ENCODE results near the gene NCOR1. TPM values are rescaled to one million over a fixed set of nuclear protein-coding genes. Genes with fewer than 3 reads are reported as not detected.
A peak's percentile ranks its signal among the peaks of the same experiment; 100 is the strongest.

Gene NCOR1
- total and polyA plus RNA-seq, 10 of the 15 experiments (the other 5 are each of a cell fraction or from before 2014, with no cell fraction given) = 34.5 to 135 (median 82.9) TPM

DNA sequence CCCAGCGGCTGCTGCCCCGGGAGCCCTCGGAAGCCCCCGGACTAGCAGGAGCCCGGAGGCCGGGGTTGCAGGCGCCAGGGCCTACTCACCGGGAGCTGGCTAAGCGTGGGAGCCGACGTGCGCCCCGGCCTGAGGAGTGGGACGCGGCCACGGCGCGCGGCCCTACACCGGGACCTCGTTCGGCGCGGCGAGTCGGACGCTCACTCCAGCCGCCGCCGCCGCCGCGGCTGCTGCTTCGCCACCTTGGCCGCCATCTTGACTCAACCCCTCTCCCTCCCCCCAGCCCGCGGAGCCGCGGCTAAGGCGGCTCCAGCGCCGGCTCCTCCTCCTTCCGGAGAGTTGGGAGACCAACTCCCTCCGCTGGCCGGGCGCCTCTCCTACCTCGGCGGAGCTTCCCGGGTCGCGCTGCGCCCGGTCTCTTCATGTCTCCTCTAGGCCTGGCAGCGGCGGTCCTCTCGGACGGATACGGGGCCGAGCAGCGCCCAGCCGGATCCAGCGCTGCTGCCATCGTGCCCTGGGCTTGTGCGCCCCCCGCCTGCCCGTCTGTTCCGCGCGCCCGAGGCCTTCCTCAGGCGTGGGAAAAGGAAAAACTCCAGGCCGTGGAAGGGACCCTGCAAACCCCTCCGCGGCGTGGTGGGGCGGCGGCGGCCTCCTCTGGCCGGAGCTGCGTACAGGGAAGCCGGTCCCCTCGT lies at the start of gene NCOR1 (continued):
- TF ChIP-seq HDGF (IDR thresholded peaks at IDR 0.05) (peak; percentile 72; the same call in 1 of the 2 replicates), NRF1 (conservative IDR thresholded peaks at IDR 0.05; ENCODE audit: low read depth, low read length) (no peak), SMARCA5 (IDR thresholded peaks at IDR 0.05) (no peak; the same call in 1 of the 2 replicates), CHD2 (IDR thresholded peaks at IDR 0.05; ENCODE audit: borderline replicate concordance, low read depth, low read length) (peak; percentile 66), NR2F1 (conservative IDR thresholded peaks at IDR 0.05) (peak; percentile 62), ZZZ3 (IDR thresholded peaks at IDR 0.05; ENCODE audit: control insufficient read depth, insufficient read length, low read depth) (no peak), RFX5 (IDR thresholded peaks at IDR 0.05; ENCODE audit: low read depth, low read length) (no peak), SRF (IDR thresholded peaks at IDR 0.05; ENCODE audit: low read depth in 2 of 2, low read length in 2 of 2) (0 out of 4 replicates have a peak, but pooled peaks of 1 of the 2 experiments have one; percentile 27), KAT2A (conservative IDR thresholded peaks at IDR 0.05; ENCODE audit: control insufficient read depth, low read depth, low read length) (no peak), SUZ12 (IDR thresholded peaks at IDR 0.05; ENCODE audit: unreplicated experiment) (no peak), POU2F2 (IDR thresholded peaks at IDR 0.05; ENCODE audit: borderline replicate concordance, low read depth, low read length) (peak; percentile 64; the same call in 1 of the 3 replicates), ZSCAN29 (IDR thresholded peaks at IDR 0.05) (no peak)
- TF ChIP-seq, protein P1, sequence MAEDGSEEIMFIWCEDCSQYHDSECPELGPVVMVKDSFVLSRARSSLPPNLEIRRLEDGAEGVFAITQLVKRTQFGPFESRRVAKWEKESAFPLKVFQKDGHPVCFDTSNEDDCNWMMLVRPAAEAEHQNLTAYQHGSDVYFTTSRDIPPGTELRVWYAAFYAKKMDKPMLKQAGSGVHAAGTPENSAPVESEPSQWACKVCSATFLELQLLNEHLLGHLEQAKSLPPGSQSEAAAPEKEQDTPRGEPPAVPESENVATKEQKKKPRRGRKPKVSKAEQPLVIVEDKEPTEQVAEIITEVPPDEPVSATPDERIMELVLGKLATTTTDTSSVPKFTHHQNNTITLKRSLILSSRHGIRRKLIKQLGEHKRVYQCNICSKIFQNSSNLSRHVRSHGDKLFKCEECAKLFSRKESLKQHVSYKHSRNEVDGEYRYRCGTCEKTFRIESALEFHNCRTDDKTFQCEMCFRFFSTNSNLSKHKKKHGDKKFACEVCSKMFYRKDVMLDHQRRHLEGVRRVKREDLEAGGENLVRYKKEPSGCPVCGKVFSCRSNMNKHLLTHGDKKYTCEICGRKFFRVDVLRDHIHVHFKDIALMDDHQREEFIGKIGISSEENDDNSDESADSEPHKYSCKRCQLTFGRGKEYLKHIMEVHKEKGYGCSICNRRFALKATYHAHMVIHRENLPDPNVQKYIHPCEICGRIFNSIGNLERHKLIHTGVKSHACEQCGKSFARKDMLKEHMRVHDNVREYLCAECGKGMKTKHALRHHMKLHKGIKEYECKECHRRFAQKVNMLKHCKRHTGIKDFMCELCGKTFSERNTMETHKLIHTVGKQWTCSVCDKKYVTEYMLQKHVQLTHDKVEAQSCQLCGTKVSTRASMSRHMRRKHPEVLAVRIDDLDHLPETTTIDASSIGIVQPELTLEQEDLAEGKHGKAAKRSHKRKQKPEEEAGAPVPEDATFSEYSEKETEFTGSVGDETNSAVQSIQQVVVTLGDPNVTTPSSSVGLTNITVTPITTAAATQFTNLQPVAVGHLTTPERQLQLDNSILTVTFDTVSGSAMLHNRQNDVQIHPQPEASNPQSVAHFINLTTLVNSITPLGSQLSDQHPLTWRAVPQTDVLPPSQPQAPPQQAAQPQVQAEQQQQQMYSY (CRISPR knock-in tag; IDR thresholded peaks at IDR 0.05) = no peak
- TF ChIP-seq, protein P2, sequence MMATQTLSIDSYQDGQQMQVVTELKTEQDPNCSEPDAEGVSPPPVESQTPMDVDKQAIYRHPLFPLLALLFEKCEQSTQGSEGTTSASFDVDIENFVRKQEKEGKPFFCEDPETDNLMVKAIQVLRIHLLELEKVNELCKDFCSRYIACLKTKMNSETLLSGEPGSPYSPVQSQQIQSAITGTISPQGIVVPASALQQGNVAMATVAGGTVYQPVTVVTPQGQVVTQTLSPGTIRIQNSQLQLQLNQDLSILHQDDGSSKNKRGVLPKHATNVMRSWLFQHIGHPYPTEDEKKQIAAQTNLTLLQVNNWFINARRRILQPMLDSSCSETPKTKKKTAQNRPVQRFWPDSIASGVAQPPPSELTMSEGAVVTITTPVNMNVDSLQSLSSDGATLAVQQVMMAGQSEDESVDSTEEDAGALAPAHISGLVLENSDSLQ (IDR thresholded peaks at IDR 0.05) = no peak
- TF ChIP-seq, protein P3, sequence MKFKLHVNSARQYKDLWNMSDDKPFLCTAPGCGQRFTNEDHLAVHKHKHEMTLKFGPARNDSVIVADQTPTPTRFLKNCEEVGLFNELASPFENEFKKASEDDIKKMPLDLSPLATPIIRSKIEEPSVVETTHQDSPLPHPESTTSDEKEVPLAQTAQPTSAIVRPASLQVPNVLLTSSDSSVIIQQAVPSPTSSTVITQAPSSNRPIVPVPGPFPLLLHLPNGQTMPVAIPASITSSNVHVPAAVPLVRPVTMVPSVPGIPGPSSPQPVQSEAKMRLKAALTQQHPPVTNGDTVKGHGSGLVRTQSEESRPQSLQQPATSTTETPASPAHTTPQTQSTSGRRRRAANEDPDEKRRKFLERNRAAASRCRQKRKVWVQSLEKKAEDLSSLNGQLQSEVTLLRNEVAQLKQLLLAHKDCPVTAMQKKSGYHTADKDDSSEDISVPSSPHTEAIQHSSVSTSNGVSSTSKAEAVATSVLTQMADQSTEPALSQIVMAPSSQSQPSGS (IDR thresholded peaks at IDR 0.05; ENCODE audit: low read length) = no peak
- TF ChIP-seq, protein P4, sequence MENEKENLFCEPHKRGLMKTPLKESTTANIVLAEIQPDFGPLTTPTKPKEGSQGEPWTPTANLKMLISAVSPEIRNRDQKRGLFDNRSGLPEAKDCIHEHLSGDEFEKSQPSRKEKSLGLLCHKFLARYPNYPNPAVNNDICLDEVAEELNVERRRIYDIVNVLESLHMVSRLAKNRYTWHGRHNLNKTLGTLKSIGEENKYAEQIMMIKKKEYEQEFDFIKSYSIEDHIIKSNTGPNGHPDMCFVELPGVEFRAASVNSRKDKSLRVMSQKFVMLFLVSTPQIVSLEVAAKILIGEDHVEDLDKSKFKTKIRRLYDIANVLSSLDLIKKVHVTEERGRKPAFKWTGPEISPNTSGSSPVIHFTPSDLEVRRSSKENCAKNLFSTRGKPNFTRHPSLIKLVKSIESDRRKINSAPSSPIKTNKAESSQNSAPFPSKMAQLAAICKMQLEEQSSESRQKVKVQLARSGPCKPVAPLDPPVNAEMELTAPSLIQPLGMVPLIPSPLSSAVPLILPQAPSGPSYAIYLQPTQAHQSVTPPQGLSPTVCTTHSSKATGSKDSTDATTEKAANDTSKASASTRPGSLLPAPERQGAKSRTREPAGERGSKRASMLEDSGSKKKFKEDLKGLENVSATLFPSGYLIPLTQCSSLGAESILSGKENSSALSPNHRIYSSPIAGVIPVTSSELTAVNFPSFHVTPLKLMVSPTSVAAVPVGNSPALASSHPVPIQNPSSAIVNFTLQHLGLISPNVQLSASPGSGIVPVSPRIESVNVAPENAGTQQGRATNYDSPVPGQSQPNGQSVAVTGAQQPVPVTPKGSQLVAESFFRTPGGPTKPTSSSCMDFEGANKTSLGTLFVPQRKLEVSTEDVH (IDR thresholded peaks at IDR 0.05; ENCODE audit: low read depth, partially characterized antibody) = no peak
- TF ChIP-seq, protein P5, sequence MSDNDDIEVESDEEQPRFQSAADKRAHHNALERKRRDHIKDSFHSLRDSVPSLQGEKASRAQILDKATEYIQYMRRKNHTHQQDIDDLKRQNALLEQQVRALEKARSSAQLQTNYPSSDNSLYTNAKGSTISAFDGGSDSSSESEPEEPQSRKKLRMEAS (IDR thresholded peaks at IDR 0.05; ENCODE audit: low read depth, low read length) = no peak

Data from GM12878 (cell line).